ENCODE measurements around the gene SMAD9.

Gene SMAD9

GRCh38 chr13:36862002-36862685 is 57.9 kb downstream of the SMAD9 start:
- no peak for DNase-seq

- no peak for DNase-seq
These were observed 60.8 kb downstream of the SMAD9 start for GRCh38 chr13:36859259-36859658.

- DNase-seq: no peak
These were observed 61.7 kb downstream of the SMAD9 start for GRCh38 chr13:36858290-36858689.

GRCh38 chr13:36857253-36857652 is 62.8 kb downstream of the SMAD9 start:
- no peak for DNase-seq

GRCh38 chr13:36850790-36851438 is 69.1 kb downstream of the SMAD9 start:
- peak; percentile 33 for DNase-seq

- peak in 1 of 2 experiments; percentile 25 for DNase-seq
These were observed 71.6 kb downstream of the SMAD9 start for GRCh38 chr13:36848199-36848982.

- no peak for DNase-seq
These were observed 72.4 kb downstream of the SMAD9 start for GRCh38 chr13:36847606-36848005.

- no peak for DNase-seq
These were observed 78.6 kb downstream of the SMAD9 start for GRCh38 chr13:36841391-36841790.

- no peak for DNase-seq
These were observed 79.3 kb downstream of the SMAD9 start for GRCh38 chr13:36840718-36841250.

- DNase-seq: no peak
These were observed 80.1 kb downstream of the SMAD9 start for GRCh38 chr13:36839981-36840380.

GRCh38 chr13:36839281-36839680 is 80.8 kb downstream of the SMAD9 start:
- DNase-seq: no peak

GRCh38 chr13:36837354-36838092 is 82.5 kb downstream of the SMAD9 start:
- no peak for DNase-seq

GRCh38 chr13:36834299-36834698 is 85.7 kb downstream of the SMAD9 start:
- DNase-seq: no peak

GRCh38 chr13:36831291-36831690 is 88.7 kb downstream of the SMAD9 start:
- DNase-seq: no peak

GRCh38 chr13:36829753-36830152 is 90.3 kb downstream of the SMAD9 start:
- no peak for DNase-seq

- no peak for DNase-seq
These were observed 97.3 kb downstream of the SMAD9 start for GRCh38 chr13:36822785-36823184.

GRCh38 chr13:36820222-36820621 is 99.8 kb downstream of the SMAD9 start:
- DNase-seq: no peak

GRCh38 chr13:36819739-36820090 is 100.3 kb downstream of the SMAD9 start:
- DNase-seq: peak in 1 of 2 experiments; percentile 58

GRCh38 chr13:36818804-36819738 is 101.0 kb downstream of the SMAD9 start, which contains the start of gene RFXAP:
Gene RFXAP, plus strand, starts transcription at chr13:36819222. Its CDS starts 136 bp downstream, at chr13:36819358.
- peak; percentile 91 to 92 for DNase-seq

GRCh38 chr13:36817996-36818803 is 101.8 kb downstream of the SMAD9 start:
- DNase-seq: no peak

GRCh38 chr13:36815062-36815461 is 105.0 kb downstream of the SMAD9 start:
- no peak for DNase-seq
